HG03469 (cell line): ENCODE data around the gene LRIT3.
"Not testable (repeated sequence)": the region's sequence is repeated elsewhere in the genome, so short reads cannot be mapped to it uniquely, and the experiment has no call there.

ENCODE experiments used
- ATAC-seq: cut with Tn5 transposase; IDR thresholded peaks from one replicate; pipeline ENCODE4 v1.9.1; 2021; ENCODE audit warnings: mild to moderate bottlenecking, moderate library complexity, moderate number of reproducible peaks; ENCODE audit not compliant: unreplicated experiment

Gene LRIT3

GRCh38 chr4:109846395-109847098 lies 1.4 kb upstream of the LRIT3 start:
- ATAC-seq, result no peak

- no peak for ATAC-seq
These were observed 594 bp downstream of the LRIT3 start for GRCh38 chr4:109848501-109848900.

- ATAC-seq, result no peak
These were observed 2.7 kb downstream of the LRIT3 start for GRCh38 chr4:109850601-109851000.

- ATAC-seq, result not testable (repeated sequence)
These were observed 11.8 kb downstream of the LRIT3 start for GRCh38 chr4:109859426-109860300.

GRCh38 chr4:109861271-109861670 lies 13.4 kb downstream of the LRIT3 start:
- ATAC-seq, result no peak

GRCh38 chr4:109861916-109862511 lies 14.1 kb downstream of the LRIT3 start:
- ATAC-seq, result no peak

- ATAC-seq, result no peak
These were observed 16.2 kb downstream of the LRIT3 start for GRCh38 chr4:109864134-109864533.

GRCh38 chr4:109870061-109870460 lies 22.2 kb downstream of the LRIT3 start:
- ATAC-seq, result no peak

- ATAC-seq, result no peak
These were observed 24.2 kb downstream of the LRIT3 start for GRCh38 chr4:109872065-109872464.

- ATAC-seq, result no peak
These were observed 25.2 kb downstream of the LRIT3 start for GRCh38 chr4:109872950-109873656.

- no peak for ATAC-seq
These were observed 26.0 kb downstream of the LRIT3 start for GRCh38 chr4:109873791-109874514.

- no peak for ATAC-seq
These were observed 27.2 kb downstream of the LRIT3 start for GRCh38 chr4:109875106-109875505.

- not testable (repeated sequence) for ATAC-seq
These were observed 27.6 kb downstream of the LRIT3 start for GRCh38 chr4:109875553-109875952.

- no peak for ATAC-seq
These were observed 28.8 kb downstream of the LRIT3 start for GRCh38 chr4:109876634-109877265.

- ATAC-seq, result peak; percentile 97
These were observed 29.5 kb downstream of the LRIT3 start for GRCh38 chr4:109877400-109877799.

GRCh38 chr4:109878355-109878754 lies 30.4 kb downstream of the LRIT3 start:
- no peak for ATAC-seq

GRCh38 chr4:109879081-109879480 lies 31.2 kb downstream of the LRIT3 start:
- no peak for ATAC-seq

- ATAC-seq, result no peak
These were observed 31.9 kb downstream of the LRIT3 start for GRCh38 chr4:109879636-109880314.

GRCh38 chr4:109886303-109886702 lies 38.4 kb downstream of the LRIT3 start:
- no peak for ATAC-seq
